H9 (cell line): Measurements from ENCODE around the gene CABLES1. TPM values are rescaled to one million over a fixed set of nuclear protein-coding genes. Genes with fewer than 3 reads are reported as not detected.
A peak's percentile ranks its signal among the peaks of the same experiment; 100 is the strongest.

Experiments used
- DNase-seq: peaks from one replicate; pipeline ENCODE4 v3.0.0-alpha.2; 2017
- H2AFZ ChIP-seq: one replicate; pipeline ENCODE4 v1.6.1; 2013; ENCODE audit warnings: mild to moderate bottlenecking, low read length, control low read depth, moderate library complexity
- H2AK5ac ChIP-seq: 2 replicates; pipeline ENCODE4 v1.6.1; 2013; ENCODE audit warnings: low read length, control low read depth, mixed read lengths; ENCODE audit not compliant: insufficient read length
- H2BK120ac ChIP-seq: one replicate; pipeline ENCODE4 v1.6.1; 2013; ENCODE audit warnings: low read depth, mild to moderate bottlenecking, low read length, control low read depth, inconsistent platforms; ENCODE audit not compliant: poor library complexity, severe bottlenecking
- H2BK12ac ChIP-seq: 2 replicates; pipeline ENCODE4 v1.6.1; 2013; ENCODE audit warnings: low read length, control low read depth, mixed read lengths, low read depth; ENCODE audit not compliant: insufficient read length
- H2BK15ac ChIP-seq: 2 replicates; pipeline ENCODE4 v1.6.1; 2013; ENCODE audit warnings: low read depth, low read length, control low read depth
- H2BK20ac ChIP-seq: one replicate; pipeline ENCODE4 v1.6.1; 2013; ENCODE audit warnings: low read depth, mild to moderate bottlenecking, low read length, control low read depth, inconsistent platforms; ENCODE audit not compliant: poor library complexity, severe bottlenecking
- H2BK5ac ChIP-seq: 2 replicates; pipeline ENCODE4 v1.6.1; 2013; ENCODE audit warnings: low read length, control low read depth, mixed read lengths; ENCODE audit not compliant: insufficient read length
- H3K14ac ChIP-seq: 2 replicates; pipeline ENCODE4 v1.6.1; 2013; ENCODE audit warnings: low read length, control low read depth; ENCODE audit not compliant: insufficient read depth
- H3K18ac ChIP-seq: 2 replicates; pipeline ENCODE4 v1.6.1; 2013; ENCODE audit warnings: low read depth, mild to moderate bottlenecking, mixed read lengths, low read length, control low read depth; ENCODE audit not compliant: insufficient read length
- H3K23ac ChIP-seq: 2 replicates; pipeline ENCODE4 v1.6.1; 2013; ENCODE audit warnings: low read length, control low read depth, mixed read lengths, low read depth; ENCODE audit not compliant: insufficient read length
- H3K23me2 ChIP-seq: 2 replicates; pipeline ENCODE4 v1.6.1; 2013; ENCODE audit warnings: low read depth, mild to moderate bottlenecking, mixed read lengths, low read length, control low read depth; ENCODE audit not compliant: insufficient read length, poor library complexity, severe bottlenecking
- H3K27ac ChIP-seq: 2 replicates; pipeline ENCODE4 v1.5.1; 2013; ENCODE audit warnings: low read length, control low read depth, mixed read lengths, low read depth; ENCODE audit not compliant: insufficient read length
- H3K27me3 ChIP-seq: 2 replicates; pipeline ENCODE4 v1.6.1; 2013; ENCODE audit warnings: low read length, control low read depth, inconsistent platforms; ENCODE audit not compliant: insufficient read depth
- H3K4ac ChIP-seq: 2 replicates; pipeline ENCODE4 v1.6.1; 2013; ENCODE audit warnings: low read depth, mild to moderate bottlenecking, control low read depth, inconsistent platforms, low read length, moderate library complexity
- H3K4me1 ChIP-seq: 2 replicates; pipeline ENCODE4 v1.6.1; 2013; ENCODE audit warnings: low read length, control low read depth, inconsistent platforms; ENCODE audit not compliant: insufficient read depth
- H3K4me2 ChIP-seq: 2 replicates; pipeline ENCODE4 v1.6.1; 2013; ENCODE audit warnings: low read length, control low read depth, mixed read lengths; ENCODE audit not compliant: insufficient read length, insufficient read depth
- H3K56ac ChIP-seq: 2 replicates; pipeline ENCODE4 v1.6.1; 2013; ENCODE audit warnings: low read depth, mild to moderate bottlenecking, mixed read lengths, low read length, control low read depth; ENCODE audit not compliant: insufficient read length
- H3K79me1 ChIP-seq: 2 replicates; pipeline ENCODE4 v1.6.1; 2013; ENCODE audit warnings: low read depth, mild to moderate bottlenecking, moderate library complexity, low read length, control low read depth, inconsistent platforms; ENCODE audit not compliant: insufficient read depth, poor library complexity, severe bottlenecking
- H3K79me2 ChIP-seq: 2 replicates; pipeline ENCODE4 v1.6.1; 2013; ENCODE audit warnings: low read length, control low read depth, inconsistent platforms; ENCODE audit not compliant: insufficient read depth
- H3K9ac ChIP-seq: 2 replicates; pipeline ENCODE4 v1.6.1; 2013; ENCODE audit warnings: low read length, control low read depth, mixed read lengths; ENCODE audit not compliant: insufficient read length; ENCODE audit errors: extremely low read depth
- H3K9me3 ChIP-seq: one replicate; pipeline ENCODE4 v1.6.1; 2013; ENCODE audit warnings: low read depth, low read length, inconsistent platforms; ENCODE audit not compliant: control insufficient read depth
- H3T11ph ChIP-seq: one replicate; pipeline ENCODE4 v1.6.1; 2013; ENCODE audit warnings: mild to moderate bottlenecking, low read length, control low read depth, inconsistent platforms
- H4K20me1 ChIP-seq: one replicate; pipeline ENCODE4 v1.6.1; 2013; ENCODE audit not compliant: control insufficient read depth, insufficient read length, insufficient read depth
- H4K5ac ChIP-seq: 2 replicates; pipeline ENCODE4 v1.6.1; 2013; ENCODE audit warnings: low read depth, mild to moderate bottlenecking, mixed read lengths, low read length, control low read depth; ENCODE audit not compliant: insufficient read length
- H4K8ac ChIP-seq: replicated peaks from 2 replicates; pipeline ENCODE4 v1.6.1; 2013; ENCODE audit warnings: low read length, control low read depth, mixed read lengths, low read depth; ENCODE audit not compliant: insufficient read length
- H4K91ac ChIP-seq: 2 replicates; pipeline ENCODE4 v1.6.1; 2013; ENCODE audit warnings: low read depth, mild to moderate bottlenecking, moderate library complexity, mixed read lengths, low read length, control low read depth; ENCODE audit not compliant: insufficient read length
- H3K27ac Mint-ChIP-seq, 3 experiments: 2 replicates in 2 of 3; 3 replicates in 1 of 3; pipeline ENCODE4 v1.8.0; 2020 to 2021; ENCODE audit warnings: mixed read lengths in 3 of 3, mild to moderate bottlenecking in 1 of 3, moderate library complexity in 1 of 3
- H3K27me3 Mint-ChIP-seq: 2 replicates; pipeline ENCODE4 v1.8.0; 2021; ENCODE audit warnings: low read depth, mild to moderate bottlenecking, moderate library complexity, mixed read lengths
- H3K36me3 Mint-ChIP-seq, 3 experiments: 2 replicates in 2 of 3; 3 replicates in 1 of 3; pipeline ENCODE4 v1.8.0; 2020 to 2021; ENCODE audit warnings: low read depth in 3 of 3, mixed read lengths in 3 of 3; ENCODE audit not compliant: insufficient read depth in 1 of 3
- H3K4me1 Mint-ChIP-seq, 2 experiments: 2 replicates each; pipeline ENCODE4 v1.8.0; 2020; ENCODE audit warnings: mixed read lengths in 2 of 2
- H3K4me3 Mint-ChIP-seq, 2 experiments: 2 replicates in 1 of 2; 3 replicates in 1 of 2; pipeline ENCODE4 v1.8.0; 2020 to 2021; ENCODE audit warnings: mild to moderate bottlenecking in 2 of 2, mixed read lengths in 2 of 2, moderate library complexity in 1 of 2
- H3K9me3 Mint-ChIP-seq, 2 experiments: 2 replicates in 1 of 2; 3 replicates in 1 of 2; pipeline ENCODE4 v1.8.0; 2020; ENCODE audit warnings: mild to moderate bottlenecking in 2 of 2, mixed read lengths in 2 of 2, moderate library complexity in 1 of 2
- CTCF ChIP-seq: fragments of 200-600 bp; sonication (generic); conservative IDR thresholded peaks from 3 replicates; pipeline ENCODE4 v1.8.0; 2021; ENCODE audit warnings: antibody characterized with exemption, mild to moderate bottlenecking
- WGBS: extraction: QIAGEN DNeasy Blood & Tissue Kit; methylation state at CpG from one replicate; pipeline ENCODE4 v1.1.7; 2013; ENCODE audit warnings: missing lambda C conversion rate, low lambda C conversion rate, mixed read lengths; ENCODE audit not compliant: insufficient read length; ENCODE audit errors: extremely low coverage; 5-methylcytosine and 5-hydroxymethylcytosine counted together
- total RNA-seq: library from RNA; stranded (reverse); gene quantifications from 2 replicates; pipeline ENCODE4 v1.2.1, GENCODE V29; 2021

Gene CABLES1
- total RNA-seq, 1 experiment from 2014 or later = 27.1 TPM

- no peaks in the 10 kb centered on the region for H3K23me2 ChIP-seq
- no peak overlapping the region for H3K27ac ChIP-seq
- H3K9me3 Mint-ChIP-seq = no peaks in the 10 kb centered on the region
- H2BK20ac ChIP-seq = no peak overlapping the region
- H3K27me3 ChIP-seq = no peaks in the 10 kb centered on the region
- no peak overlapping the region for H3K14ac ChIP-seq
- no peak overlapping the region for H2BK12ac ChIP-seq
- H3K27ac Mint-ChIP-seq = 0 out of 7 replicates have a peak overlapping the region, but pooled peaks of 1 of the 3 experiments have one; percentile 48
- no peak overlapping the region for H2AK5ac ChIP-seq
- no peak overlapping the region for H3K18ac ChIP-seq
- no peaks in the 10 kb centered on the region for H3K4me1 ChIP-seq
- no peaks in the 10 kb centered on the region; a peak in 1 of 7 replicates for H3K36me3 Mint-ChIP-seq
- H3K4me1 Mint-ChIP-seq = peaks cover 0 to 5% of the 10 kb centered on the region in 2 experiments; a peak in 1 of 4 replicates
- H2BK15ac ChIP-seq = no peak overlapping the region
- no peak overlapping the region for H3K4me3 Mint-ChIP-seq
- peaks cover 2% of the 10 kb centered on the region; the same call in 1 of the 2 replicates for H3K27me3 Mint-ChIP-seq
- no peak overlapping the region for H3K9ac ChIP-seq
- DNase-seq = no peak
- no peaks in the 10 kb centered on the region for H3K79me2 ChIP-seq
- no CpG with 5 or more reads among the region's 12 CpGs for WGBS
- H4K8ac ChIP-seq = no peak overlapping the region
- no peak overlapping the region for H4K91ac ChIP-seq
- H2BK120ac ChIP-seq = no peak overlapping the region
- no peak overlapping the region for H4K5ac ChIP-seq
- H3K4ac ChIP-seq = no peak overlapping the region
- H2AFZ ChIP-seq = no peak overlapping the region
- no peak overlapping the region for H3K23ac ChIP-seq
- H3K56ac ChIP-seq = no peak overlapping the region
- H3K9me3 ChIP-seq = no peaks in the 10 kb centered on the region
- no peak overlapping the region for H3T11ph ChIP-seq
- H3K4me2 ChIP-seq = no peak overlapping the region
- no peaks in the 10 kb centered on the region for H3K79me1 ChIP-seq
- no peaks in the 10 kb centered on the region for H4K20me1 ChIP-seq
- no peak for TF ChIP-seq CTCF
- H2BK5ac ChIP-seq = no peak overlapping the region
Observed at GRCh38 chr18:23101861-23102432, 33.3 kb upstream of the CABLES1 start.
